Measurements from ENCODE around the gene DSC1.

DNA sequence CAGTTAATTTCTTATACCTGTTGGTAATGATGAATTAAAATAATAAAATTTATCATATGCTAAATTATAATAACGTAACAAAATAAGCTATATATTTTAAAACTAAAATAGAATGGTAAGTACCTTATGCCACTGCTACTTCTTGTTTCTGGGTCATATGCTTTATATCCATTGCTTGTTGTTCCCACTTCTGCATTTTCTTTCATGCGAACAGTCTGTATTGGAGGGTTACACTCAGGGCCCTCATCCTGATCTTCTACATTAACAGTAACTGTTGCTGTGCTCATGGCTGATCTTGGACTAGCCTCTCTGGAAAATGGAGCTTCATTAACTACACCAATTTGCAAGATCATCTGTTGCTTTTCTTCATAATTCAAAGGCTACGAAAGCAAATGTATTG lies 82.7 kb downstream of the DSC1 start:
- TF ChIP-seq POLR2AphosphoS5 (IDR thresholded peaks at IDR 0.05; ENCODE audit: low read depth), result no peak
- TF ChIP-seq EZH2 (IDR thresholded peaks at IDR 0.05; ENCODE audit: low read depth, unreplicated experiment), result no peak
- TF ChIP-seq, protein P1, sequence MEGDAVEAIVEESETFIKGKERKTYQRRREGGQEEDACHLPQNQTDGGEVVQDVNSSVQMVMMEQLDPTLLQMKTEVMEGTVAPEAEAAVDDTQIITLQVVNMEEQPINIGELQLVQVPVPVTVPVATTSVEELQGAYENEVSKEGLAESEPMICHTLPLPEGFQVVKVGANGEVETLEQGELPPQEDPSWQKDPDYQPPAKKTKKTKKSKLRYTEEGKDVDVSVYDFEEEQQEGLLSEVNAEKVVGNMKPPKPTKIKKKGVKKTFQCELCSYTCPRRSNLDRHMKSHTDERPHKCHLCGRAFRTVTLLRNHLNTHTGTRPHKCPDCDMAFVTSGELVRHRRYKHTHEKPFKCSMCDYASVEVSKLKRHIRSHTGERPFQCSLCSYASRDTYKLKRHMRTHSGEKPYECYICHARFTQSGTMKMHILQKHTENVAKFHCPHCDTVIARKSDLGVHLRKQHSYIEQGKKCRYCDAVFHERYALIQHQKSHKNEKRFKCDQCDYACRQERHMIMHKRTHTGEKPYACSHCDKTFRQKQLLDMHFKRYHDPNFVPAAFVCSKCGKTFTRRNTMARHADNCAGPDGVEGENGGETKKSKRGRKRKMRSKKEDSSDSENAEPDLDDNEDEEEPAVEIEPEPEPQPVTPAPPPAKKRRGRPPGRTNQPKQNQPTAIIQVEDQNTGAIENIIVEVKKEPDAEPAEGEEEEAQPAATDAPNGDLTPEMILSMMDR (conservative IDR thresholded peaks at IDR 0.05; ENCODE audit: low read depth in 2 of 2), result no peak
- no peak for TF ChIP-seq EZH2phosphoT487 (IDR thresholded peaks at IDR 0.05; ENCODE audit: unreplicated experiment)
- TF ChIP-seq, protein P2, sequence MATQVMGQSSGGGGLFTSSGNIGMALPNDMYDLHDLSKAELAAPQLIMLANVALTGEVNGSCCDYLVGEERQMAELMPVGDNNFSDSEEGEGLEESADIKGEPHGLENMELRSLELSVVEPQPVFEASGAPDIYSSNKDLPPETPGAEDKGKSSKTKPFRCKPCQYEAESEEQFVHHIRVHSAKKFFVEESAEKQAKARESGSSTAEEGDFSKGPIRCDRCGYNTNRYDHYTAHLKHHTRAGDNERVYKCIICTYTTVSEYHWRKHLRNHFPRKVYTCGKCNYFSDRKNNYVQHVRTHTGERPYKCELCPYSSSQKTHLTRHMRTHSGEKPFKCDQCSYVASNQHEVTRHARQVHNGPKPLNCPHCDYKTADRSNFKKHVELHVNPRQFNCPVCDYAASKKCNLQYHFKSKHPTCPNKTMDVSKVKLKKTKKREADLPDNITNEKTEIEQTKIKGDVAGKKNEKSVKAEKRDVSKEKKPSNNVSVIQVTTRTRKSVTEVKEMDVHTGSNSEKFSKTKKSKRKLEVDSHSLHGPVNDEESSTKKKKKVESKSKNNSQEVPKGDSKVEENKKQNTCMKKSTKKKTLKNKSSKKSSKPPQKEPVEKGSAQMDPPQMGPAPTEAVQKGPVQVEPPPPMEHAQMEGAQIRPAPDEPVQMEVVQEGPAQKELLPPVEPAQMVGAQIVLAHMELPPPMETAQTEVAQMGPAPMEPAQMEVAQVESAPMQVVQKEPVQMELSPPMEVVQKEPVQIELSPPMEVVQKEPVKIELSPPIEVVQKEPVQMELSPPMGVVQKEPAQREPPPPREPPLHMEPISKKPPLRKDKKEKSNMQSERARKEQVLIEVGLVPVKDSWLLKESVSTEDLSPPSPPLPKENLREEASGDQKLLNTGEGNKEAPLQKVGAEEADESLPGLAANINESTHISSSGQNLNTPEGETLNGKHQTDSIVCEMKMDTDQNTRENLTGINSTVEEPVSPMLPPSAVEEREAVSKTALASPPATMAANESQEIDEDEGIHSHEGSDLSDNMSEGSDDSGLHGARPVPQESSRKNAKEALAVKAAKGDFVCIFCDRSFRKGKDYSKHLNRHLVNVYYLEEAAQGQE (IDR thresholded peaks at IDR 0.05; ENCODE audit: unreplicated experiment), result no peak
- TF ChIP-seq CREB1 (CRISPR knock-in tag; IDR thresholded peaks at IDR 0.05; ENCODE audit: low read depth), result no peak
- no peak for TF ChIP-seq ZNF331 (CRISPR knock-in tag; IDR thresholded peaks at IDR 0.05; ENCODE audit: low read depth)
- TF ChIP-seq, protein P3, sequence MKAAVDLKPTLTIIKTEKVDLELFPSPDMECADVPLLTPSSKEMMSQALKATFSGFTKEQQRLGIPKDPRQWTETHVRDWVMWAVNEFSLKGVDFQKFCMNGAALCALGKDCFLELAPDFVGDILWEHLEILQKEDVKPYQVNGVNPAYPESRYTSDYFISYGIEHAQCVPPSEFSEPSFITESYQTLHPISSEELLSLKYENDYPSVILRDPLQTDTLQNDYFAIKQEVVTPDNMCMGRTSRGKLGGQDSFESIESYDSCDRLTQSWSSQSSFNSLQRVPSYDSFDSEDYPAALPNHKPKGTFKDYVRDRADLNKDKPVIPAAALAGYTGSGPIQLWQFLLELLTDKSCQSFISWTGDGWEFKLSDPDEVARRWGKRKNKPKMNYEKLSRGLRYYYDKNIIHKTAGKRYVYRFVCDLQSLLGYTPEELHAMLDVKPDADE (IDR thresholded peaks at IDR 0.05), result no peak
- no peak for TF ChIP-seq JUNB (IDR thresholded peaks at IDR 0.05; ENCODE audit: unreplicated experiment)
